ENCODE measurements around the gene LSAMP.

DNA sequence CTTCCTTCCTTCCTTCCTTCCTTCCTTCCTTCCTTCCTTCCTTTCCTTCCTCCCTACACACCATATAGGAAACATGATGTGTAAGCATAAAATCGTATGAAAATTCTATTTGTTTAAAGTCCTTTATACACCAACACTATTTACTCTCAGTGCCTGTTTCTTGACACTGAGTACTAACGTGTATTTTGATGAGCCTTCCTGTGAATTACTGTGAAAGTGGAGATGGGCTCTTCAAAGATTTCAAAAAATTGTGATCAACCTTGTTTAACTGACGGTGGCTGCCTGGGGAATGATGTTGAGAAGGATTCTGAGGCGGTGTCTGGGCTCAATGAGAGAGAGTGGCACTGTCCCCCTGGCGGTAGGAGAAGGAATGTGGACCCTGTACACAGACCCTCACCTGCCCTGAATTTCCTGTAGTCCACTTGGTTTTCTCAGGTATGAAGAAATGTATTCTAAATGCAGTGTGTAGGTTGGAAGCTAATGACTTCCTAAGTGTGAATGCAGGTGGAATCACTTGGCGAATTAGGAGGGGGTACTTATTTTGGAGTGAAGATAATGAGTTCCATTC is 584.0 kb downstream of the LSAMP start:
- TF ChIP-seq, protein P1, sequence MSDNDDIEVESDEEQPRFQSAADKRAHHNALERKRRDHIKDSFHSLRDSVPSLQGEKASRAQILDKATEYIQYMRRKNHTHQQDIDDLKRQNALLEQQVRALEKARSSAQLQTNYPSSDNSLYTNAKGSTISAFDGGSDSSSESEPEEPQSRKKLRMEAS (IDR thresholded peaks at IDR 0.05) = no peak
- TF ChIP-seq, protein P2, sequence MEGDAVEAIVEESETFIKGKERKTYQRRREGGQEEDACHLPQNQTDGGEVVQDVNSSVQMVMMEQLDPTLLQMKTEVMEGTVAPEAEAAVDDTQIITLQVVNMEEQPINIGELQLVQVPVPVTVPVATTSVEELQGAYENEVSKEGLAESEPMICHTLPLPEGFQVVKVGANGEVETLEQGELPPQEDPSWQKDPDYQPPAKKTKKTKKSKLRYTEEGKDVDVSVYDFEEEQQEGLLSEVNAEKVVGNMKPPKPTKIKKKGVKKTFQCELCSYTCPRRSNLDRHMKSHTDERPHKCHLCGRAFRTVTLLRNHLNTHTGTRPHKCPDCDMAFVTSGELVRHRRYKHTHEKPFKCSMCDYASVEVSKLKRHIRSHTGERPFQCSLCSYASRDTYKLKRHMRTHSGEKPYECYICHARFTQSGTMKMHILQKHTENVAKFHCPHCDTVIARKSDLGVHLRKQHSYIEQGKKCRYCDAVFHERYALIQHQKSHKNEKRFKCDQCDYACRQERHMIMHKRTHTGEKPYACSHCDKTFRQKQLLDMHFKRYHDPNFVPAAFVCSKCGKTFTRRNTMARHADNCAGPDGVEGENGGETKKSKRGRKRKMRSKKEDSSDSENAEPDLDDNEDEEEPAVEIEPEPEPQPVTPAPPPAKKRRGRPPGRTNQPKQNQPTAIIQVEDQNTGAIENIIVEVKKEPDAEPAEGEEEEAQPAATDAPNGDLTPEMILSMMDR (IDR thresholded peaks at IDR 0.05; ENCODE audit: control extremely low read depth in 1 of 3, insufficient read depth in 1 of 3, low read depth in 1 of 3, low read length in 3 of 3) = no peak

Data from H1 (cell line).